ENCODE data around the gene NLRX1.
"Not testable (repeated sequence)": the region's sequence is repeated elsewhere in the genome, so short reads cannot be mapped to it uniquely, and the experiment has no call there.

NLRX1 gene

GRCh38 chr11:119154178-119154577, 14.3 kb upstream of the NLRX1 start:
- no peak overlapping the region for H3K27ac ChIP-seq (ENCODE audit: low read depth, low read length, severe bottlenecking)
- no peak overlapping the region for H3K4me3 ChIP-seq (ENCODE audit: extremely low read depth, insufficient read depth, low read length, poor library complexity, severe bottlenecking)
- H3K36me3 ChIP-seq (ENCODE audit: control insufficient read depth, insufficient read depth, low read length), result no peaks in the 10 kb centered on the region
- H3K4me1 ChIP-seq (ENCODE audit: control insufficient read depth, insufficient read depth, low read length, poor library complexity, severe bottlenecking), result no peaks in the 10 kb centered on the region
- WGBS, 2 experiments (ENCODE audit: insufficient coverage in 2 of 2), result 77 to 91% methylated on average over 4 of the region's 6 CpGs
- H3K9me3 ChIP-seq (ENCODE audit: control insufficient read depth, low read length), result no peaks in the 10 kb centered on the region

GRCh38 chr11:119155733-119156492, 12.6 kb upstream of the NLRX1 start:
- 57 to 66% methylated on average over 5 to 6 of the region's 8 CpGs for WGBS, 2 experiments (ENCODE audit: insufficient coverage in 2 of 2)
- no peaks in the 10 kb centered on the region for H3K4me1 ChIP-seq (ENCODE audit: control insufficient read depth, insufficient read depth, low read length, poor library complexity, severe bottlenecking)
- no peak overlapping the region for H3K4me3 ChIP-seq (ENCODE audit: extremely low read depth, insufficient read depth, low read length, poor library complexity, severe bottlenecking)
- H3K36me3 ChIP-seq (ENCODE audit: control insufficient read depth, insufficient read depth, low read length), result no peaks in the 10 kb centered on the region
- H3K9me3 ChIP-seq (ENCODE audit: control insufficient read depth, low read length), result no peaks in the 10 kb centered on the region
- H3K27ac ChIP-seq (ENCODE audit: low read depth, low read length, severe bottlenecking), result no peak overlapping the region

DNA sequence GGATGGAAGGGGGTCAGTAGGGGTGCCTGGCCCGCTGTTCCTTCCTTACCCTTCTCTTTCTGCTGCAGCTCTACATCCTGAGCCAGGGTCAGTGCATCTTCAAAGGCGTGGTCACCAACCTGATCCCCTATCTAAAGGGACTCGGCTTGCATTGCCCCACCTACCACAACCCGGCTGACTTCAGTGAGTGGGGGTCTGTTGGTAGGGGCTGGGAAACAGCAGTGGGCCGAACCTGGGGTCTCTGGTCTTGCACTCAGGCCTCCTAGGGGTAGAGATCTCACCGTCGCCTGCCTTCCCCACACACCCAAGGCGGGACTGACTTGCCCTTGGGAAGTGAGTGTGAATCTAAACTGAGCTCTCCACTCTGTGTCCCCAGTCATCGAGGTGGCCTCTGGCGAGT, 12.0 kb upstream of the NLRX1 start:
- H3K4me1 ChIP-seq (ENCODE audit: control insufficient read depth, insufficient read depth, low read length, poor library complexity, severe bottlenecking), result no peaks in the 10 kb centered on the region
- no peak overlapping the region for H3K27ac ChIP-seq (ENCODE audit: low read depth, low read length, severe bottlenecking)
- H3K36me3 ChIP-seq (ENCODE audit: control insufficient read depth, insufficient read depth, low read length), result no peaks in the 10 kb centered on the region
- 83 to 90% methylated on average over 6 of the region's 10 CpGs for WGBS, 2 experiments (ENCODE audit: insufficient coverage in 2 of 2)
- H3K4me3 ChIP-seq (ENCODE audit: extremely low read depth, insufficient read depth, low read length, poor library complexity, severe bottlenecking), result no peak overlapping the region
- no peaks in the 10 kb centered on the region for H3K9me3 ChIP-seq (ENCODE audit: control insufficient read depth, low read length)

- Histone ChIP-seq H3K4me1 (ENCODE audit: control insufficient read depth, insufficient read depth, low read length, poor library complexity, severe bottlenecking) (no peaks in the 10 kb centered on the region), H3K27ac (ENCODE audit: low read depth, low read length, severe bottlenecking) (no peak overlapping the region), H3K4me3 (ENCODE audit: extremely low read depth, insufficient read depth, low read length, poor library complexity, severe bottlenecking) (no peak overlapping the region), H3K36me3 (ENCODE audit: control insufficient read depth, insufficient read depth, low read length) (no peaks in the 10 kb centered on the region), H3K9me3 (ENCODE audit: control insufficient read depth, low read length) (no peaks in the 10 kb centered on the region)
- 75 to 90% methylated on average over 2 to 3 of the region's 3 CpGs for WGBS, 2 experiments (ENCODE audit: insufficient coverage in 2 of 2)
These were observed 11.5 kb upstream of the NLRX1 start for GRCh38 chr11:119157063-119157462.

DNA sequence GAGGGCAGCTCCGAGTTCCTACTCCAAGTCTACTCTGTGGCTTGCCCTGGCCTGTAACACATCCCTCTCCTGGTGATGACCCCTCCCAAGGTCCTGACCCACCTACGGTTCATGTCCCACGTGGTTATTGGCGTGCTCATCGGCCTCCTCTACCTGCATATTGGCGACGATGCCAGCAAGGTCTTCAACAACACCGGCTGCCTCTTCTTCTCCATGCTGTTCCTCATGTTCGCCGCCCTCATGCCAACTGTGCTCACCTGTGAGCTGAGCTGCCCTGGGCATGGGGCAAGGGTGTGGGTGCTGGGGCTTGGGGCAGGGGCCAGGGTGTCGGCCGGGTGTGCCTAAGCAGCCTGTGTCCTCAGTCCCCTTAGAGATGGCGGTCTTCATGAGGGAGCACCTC, 10.1 kb upstream of the NLRX1 start:
- H3K36me3 ChIP-seq (ENCODE audit: control insufficient read depth, insufficient read depth, low read length), result no peaks in the 10 kb centered on the region
- H3K4me1 ChIP-seq (ENCODE audit: control insufficient read depth, insufficient read depth, low read length, poor library complexity, severe bottlenecking), result no peaks in the 10 kb centered on the region
- H3K27ac ChIP-seq (ENCODE audit: low read depth, low read length, severe bottlenecking), result no peak overlapping the region
- H3K9me3 ChIP-seq (ENCODE audit: control insufficient read depth, low read length), result no peaks in the 10 kb centered on the region
- 92 to 95% methylated on average over 8 to 11 of the region's 13 CpGs for WGBS, 2 experiments (ENCODE audit: insufficient coverage in 2 of 2)
- H3K4me3 ChIP-seq (ENCODE audit: extremely low read depth, insufficient read depth, low read length, poor library complexity, severe bottlenecking), result no peak overlapping the region

GRCh38 chr11:119160151-119160550, 8.4 kb upstream of the NLRX1 start:
- 83 to 86% methylated on average over 4 of the region's 9 CpGs for WGBS, 2 experiments (ENCODE audit: insufficient coverage in 2 of 2)
- H3K4me3 ChIP-seq (ENCODE audit: extremely low read depth, insufficient read depth, low read length, poor library complexity, severe bottlenecking), result no peak overlapping the region
- H3K9me3 ChIP-seq (ENCODE audit: control insufficient read depth, low read length), result no peaks in the 10 kb centered on the region
- no peaks in the 10 kb centered on the region for H3K4me1 ChIP-seq (ENCODE audit: control insufficient read depth, insufficient read depth, low read length, poor library complexity, severe bottlenecking)
- no peaks in the 10 kb centered on the region for H3K36me3 ChIP-seq (ENCODE audit: control insufficient read depth, insufficient read depth, low read length)
- no peak overlapping the region for H3K27ac ChIP-seq (ENCODE audit: low read depth, low read length, severe bottlenecking)

- 94 to 100% methylated on average over 2 to 6 of the region's 8 CpGs for WGBS, 2 experiments (ENCODE audit: insufficient coverage in 2 of 2)
- Histone ChIP-seq H3K4me3 (ENCODE audit: extremely low read depth, insufficient read depth, low read length, poor library complexity, severe bottlenecking) (no peak overlapping the region), H3K27ac (ENCODE audit: low read depth, low read length, severe bottlenecking) (no peak overlapping the region), H3K36me3 (ENCODE audit: control insufficient read depth, insufficient read depth, low read length) (no peaks in the 10 kb centered on the region), H3K4me1 (ENCODE audit: control insufficient read depth, insufficient read depth, low read length, poor library complexity, severe bottlenecking) (peaks cover 6% of the 10 kb centered on the region), H3K9me3 (ENCODE audit: control insufficient read depth, low read length) (no peaks in the 10 kb centered on the region)
These were observed 6.7 kb upstream of the NLRX1 start for GRCh38 chr11:119161871-119162270.

- H3K27ac ChIP-seq (ENCODE audit: low read depth, low read length, severe bottlenecking), result no peak overlapping the region
- H3K36me3 ChIP-seq (ENCODE audit: control insufficient read depth, insufficient read depth, low read length), result no peaks in the 10 kb centered on the region
- no peak overlapping the region for H3K4me3 ChIP-seq (ENCODE audit: extremely low read depth, insufficient read depth, low read length, poor library complexity, severe bottlenecking)
- peaks cover 9% of the 10 kb centered on the region for H3K4me1 ChIP-seq (ENCODE audit: control insufficient read depth, insufficient read depth, low read length, poor library complexity, severe bottlenecking)
- 71 to 76% methylated on average over 5 of the region's 8 CpGs for WGBS, 2 experiments (ENCODE audit: insufficient coverage in 2 of 2)
- H3K9me3 ChIP-seq (ENCODE audit: control insufficient read depth, low read length), result no peaks in the 10 kb centered on the region
These were observed 2.0 kb upstream of the NLRX1 start for GRCh38 chr11:119166368-119167076.

DNA sequence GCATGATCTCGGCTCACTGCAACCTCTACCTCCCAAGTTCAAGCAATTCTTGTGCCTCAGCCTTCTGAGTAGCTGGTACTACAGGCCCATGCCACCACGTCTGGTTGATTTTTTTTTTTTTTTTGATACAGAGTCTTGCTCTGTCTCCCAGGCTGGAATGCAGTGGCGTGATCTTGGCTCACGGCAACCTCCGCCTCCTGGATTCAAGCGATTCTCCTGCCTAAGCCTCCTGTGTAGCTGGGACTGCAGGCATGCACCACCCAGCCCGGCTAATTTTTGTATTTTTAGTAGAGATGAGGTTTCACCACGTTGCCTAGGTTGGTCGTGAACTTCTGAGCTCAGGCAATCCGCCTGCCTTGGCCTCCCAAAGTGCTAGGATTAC, 1.5 kb upstream of the NLRX1 start:
- WGBS, 2 experiments (ENCODE audit: insufficient coverage in 2 of 2), result 73 to 79% methylated on average over 7 to 10 of the region's 10 CpGs
- H3K9me3 ChIP-seq (ENCODE audit: control insufficient read depth, low read length); H3K4me1 ChIP-seq (ENCODE audit: control insufficient read depth, insufficient read depth, low read length, poor library complexity, severe bottlenecking); H3K27ac ChIP-seq (ENCODE audit: low read depth, low read length, severe bottlenecking); H3K36me3 ChIP-seq (ENCODE audit: control insufficient read depth, insufficient read depth, low read length); H3K4me3 ChIP-seq (ENCODE audit: extremely low read depth, insufficient read depth, low read length, poor library complexity, severe bottlenecking): not testable (repeated sequence)

DNA sequence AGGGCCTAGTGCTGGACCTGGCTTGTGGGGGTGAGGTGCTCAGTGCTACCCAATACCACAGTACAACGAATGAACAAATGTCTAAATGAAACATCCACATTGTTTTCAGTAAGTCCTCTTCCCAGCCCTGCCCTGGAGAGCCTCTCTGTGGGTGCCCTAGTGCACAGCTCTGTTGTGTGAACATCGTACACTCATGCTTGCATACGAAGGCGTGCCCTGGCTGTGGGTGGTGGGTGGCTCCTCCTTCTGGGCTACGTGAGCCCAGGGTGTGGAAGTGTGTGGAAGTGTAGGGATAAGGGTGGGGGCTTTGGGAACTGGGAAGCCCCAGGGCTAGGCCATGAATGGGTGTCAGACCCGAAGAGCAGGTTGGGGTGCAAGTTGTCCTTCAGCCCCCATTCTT, 592 bp upstream of the NLRX1 start:
- H3K9me3 ChIP-seq (ENCODE audit: control insufficient read depth, low read length), result no peaks in the 10 kb centered on the region
- no peaks in the 10 kb centered on the region for H3K36me3 ChIP-seq (ENCODE audit: control insufficient read depth, insufficient read depth, low read length)
- peaks cover 9% of the 10 kb centered on the region for H3K4me1 ChIP-seq (ENCODE audit: control insufficient read depth, insufficient read depth, low read length, poor library complexity, severe bottlenecking)
- H3K4me3 ChIP-seq (ENCODE audit: extremely low read depth, insufficient read depth, low read length, poor library complexity, severe bottlenecking), result no peak overlapping the region
- WGBS, 2 experiments (ENCODE audit: insufficient coverage in 2 of 2), result 98% methylated on average over 4 of the region's 6 CpGs; no CpG with 5 or more reads in 1 of the 2 experiments
- H3K27ac ChIP-seq (ENCODE audit: low read depth, low read length, severe bottlenecking), result no peak overlapping the region

DNA sequence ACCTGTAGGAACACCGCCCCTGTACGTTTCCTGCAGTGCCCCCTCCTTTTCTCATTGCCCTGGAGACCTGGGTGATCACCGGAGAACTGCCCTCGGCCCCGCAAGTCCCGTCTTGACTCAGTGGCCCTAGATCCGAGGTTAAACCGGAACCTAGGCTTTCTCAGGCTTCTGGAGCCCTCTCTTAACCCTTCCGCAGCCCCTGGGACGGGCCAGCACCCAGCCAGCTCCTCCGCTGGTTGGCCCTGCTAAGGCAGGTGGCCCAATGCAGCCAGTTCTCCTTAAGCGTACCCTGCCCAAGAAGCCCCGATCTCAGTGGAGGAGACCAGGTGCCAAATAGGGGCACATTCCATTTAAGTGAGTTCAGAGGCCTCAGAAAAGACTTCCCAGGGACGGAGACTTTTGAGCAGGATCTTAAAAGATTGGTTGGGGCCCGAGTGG, 776 bp downstream of the NLRX1 start:
- H3K9me3 ChIP-seq (ENCODE audit: control insufficient read depth, low read length), result no peaks in the 10 kb centered on the region
- 15 to 20% methylated on average over 15 of the region's 15 CpGs for WGBS, 2 experiments (ENCODE audit: insufficient coverage in 2 of 2)
- H3K4me1 ChIP-seq (ENCODE audit: control insufficient read depth, insufficient read depth, low read length, poor library complexity, severe bottlenecking), result peaks cover 9% of the 10 kb centered on the region
- H3K27ac ChIP-seq (ENCODE audit: low read depth, low read length, severe bottlenecking), result peak overlapping the region; percentile 87
- H3K4me3 ChIP-seq (ENCODE audit: extremely low read depth, insufficient read depth, low read length, poor library complexity, severe bottlenecking), result peak overlapping the region; percentile 55
- H3K36me3 ChIP-seq (ENCODE audit: control insufficient read depth, insufficient read depth, low read length), result no peaks in the 10 kb centered on the region
